IPS DF 4.7 (cell line): Measurements from ENCODE around the gene HOXD12.

Experiments
- DNase-seq: peaks from one replicate; pipeline ENCODE4 v3.0.0-alpha.2; 2013; ENCODE audit warnings: low spot score; ENCODE audit errors: extremely low read depth

The HOXD12 gene

DNA sequence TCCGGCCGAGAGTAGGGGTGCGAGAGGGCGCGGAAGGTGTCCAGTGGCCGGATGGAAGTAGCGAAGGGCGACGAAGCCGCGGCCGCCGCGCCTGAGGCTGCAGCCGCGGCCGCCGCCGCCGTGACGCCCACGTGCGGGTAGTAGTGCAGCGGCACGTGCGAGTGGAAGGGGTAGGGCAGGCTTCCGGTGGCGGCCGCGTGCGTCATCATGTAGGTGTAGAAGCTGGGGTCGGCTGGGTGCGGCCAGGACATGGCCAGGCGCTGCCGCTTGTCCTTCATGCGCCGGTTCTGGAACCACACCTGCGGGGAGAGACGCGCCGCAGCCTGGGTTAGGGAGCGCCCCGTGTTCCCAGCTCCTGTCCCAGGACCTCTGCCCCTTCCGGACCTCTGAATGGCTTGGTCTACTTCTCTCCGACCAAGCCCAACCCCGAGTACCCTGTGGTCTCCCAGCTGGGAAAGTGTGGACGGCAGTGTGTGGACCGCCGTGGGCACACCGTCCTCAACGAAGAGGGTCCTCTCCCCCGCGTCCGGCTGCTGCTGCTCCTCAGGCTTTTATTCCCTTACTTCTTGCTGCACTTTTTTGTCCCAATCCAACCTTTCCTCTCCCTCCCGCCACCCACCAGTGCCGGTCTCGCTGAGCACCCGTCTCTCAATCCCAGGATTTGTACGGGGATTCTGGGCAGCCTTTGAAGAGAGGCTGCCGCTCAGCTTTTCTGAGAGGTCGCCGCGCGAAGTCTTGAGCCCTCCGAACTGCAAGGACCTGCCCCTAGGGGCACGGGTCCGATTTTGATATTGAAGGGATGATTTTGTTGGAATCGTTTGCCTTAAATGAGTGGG, 18.8 kb upstream of the HOXD12 start:
- DNase-seq: no peak

GRCh38 chr2:176081376-176081836, 18.2 kb upstream of the HOXD12 start:
- no peak for DNase-seq

DNA sequence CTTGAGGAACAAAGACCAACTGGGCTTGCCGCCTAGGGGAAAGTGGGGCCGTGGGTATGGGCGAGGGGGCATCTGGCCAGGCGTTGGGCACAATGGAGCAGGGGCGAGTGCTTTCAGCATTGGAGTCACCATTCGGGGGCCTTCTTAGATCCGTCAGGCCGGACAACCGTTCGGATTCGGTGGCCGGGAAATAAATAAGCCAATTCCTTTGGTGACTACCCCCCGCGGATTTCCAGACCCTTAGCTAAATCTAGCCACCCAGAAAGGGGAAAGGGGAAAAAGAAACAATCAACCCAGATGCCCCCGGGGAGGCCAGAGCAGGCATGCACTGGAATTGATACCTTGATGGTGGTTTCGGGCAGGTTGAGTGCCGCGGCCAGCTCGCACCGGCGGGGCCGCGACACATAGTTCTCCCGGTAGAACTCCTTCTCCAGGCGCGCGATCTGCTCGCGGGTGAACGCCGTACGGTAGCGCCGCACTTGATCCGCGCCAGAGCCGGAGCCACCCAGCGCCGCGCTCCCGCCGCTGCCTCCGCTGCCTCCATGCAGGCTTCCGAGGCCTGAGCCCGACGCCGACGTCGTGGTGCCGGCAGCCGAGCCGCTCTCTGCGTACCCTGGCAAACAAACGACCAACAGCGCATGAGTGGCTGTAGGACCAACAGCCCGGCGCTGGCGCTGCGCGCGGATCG, 17.6 kb upstream of the HOXD12 start:
- DNase-seq: no peak

GRCh38 chr2:176082525-176082823, 17.1 kb upstream of the HOXD12 start:
- no peak for DNase-seq

GRCh38 chr2:176082824-176083751, 16.5 kb upstream of the HOXD12 start:
- no peak for DNase-seq

DNA sequence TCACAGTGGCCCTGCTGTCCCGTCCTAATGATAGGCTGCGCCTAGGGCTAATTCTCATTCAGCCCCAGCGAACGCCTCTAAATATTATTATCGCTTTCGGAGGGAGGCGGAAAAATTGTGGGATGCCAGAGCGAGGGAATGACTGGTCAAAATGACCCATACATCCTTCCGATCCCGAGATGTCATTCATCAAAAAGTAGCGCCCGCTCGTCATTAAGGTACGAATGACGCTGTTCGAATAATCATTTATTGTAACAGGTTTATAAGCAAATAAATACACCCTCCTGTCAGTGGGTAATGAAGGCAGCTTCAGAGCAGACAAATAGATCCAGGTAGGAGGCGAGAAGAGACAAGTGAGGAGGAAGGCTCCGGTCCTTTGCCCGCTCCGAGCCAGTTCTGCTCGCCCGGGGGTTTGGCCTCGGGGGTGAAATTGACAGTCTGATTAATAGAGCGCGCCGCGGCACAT, 15.8 kb upstream of the HOXD12 start, which contains the start of gene EVX2:
Gene EVX2, minus strand, starts transcription at position 167 of the 466 bp plus-strand sequence. CDS start 186 bp downstream, outside the sequence.
- DNase-seq: no peak

DNA sequence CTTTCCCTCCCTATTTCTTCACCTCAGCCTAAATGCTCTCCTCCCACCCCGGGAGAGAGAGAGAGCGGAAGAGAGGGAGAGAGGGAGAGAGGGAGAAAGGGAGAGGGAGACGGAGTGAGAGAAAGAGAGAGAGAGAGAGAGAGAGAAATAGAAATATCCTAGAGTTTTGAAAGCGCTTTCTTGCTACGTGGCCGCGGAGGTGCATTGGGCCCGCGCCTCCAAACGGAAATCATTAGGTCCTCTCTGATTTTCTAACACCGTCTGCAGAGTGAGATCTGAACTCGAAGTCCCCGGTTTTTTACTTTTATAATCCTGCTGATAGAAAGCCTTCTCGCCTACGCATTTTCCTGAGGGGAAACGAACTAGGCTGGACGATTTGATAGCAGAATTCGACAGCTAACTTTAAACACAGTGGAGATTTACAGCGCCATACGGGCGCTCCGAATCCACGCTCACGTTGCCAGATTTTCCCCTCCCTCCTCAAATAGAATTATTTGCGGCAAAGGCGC, 14.9 kb upstream of the HOXD12 start:
- DNase-seq: no peak

- DNase-seq: no peak
Measured at GRCh38 chr2:176085120-176085788, 14.3 kb upstream of the HOXD12 start.

DNA sequence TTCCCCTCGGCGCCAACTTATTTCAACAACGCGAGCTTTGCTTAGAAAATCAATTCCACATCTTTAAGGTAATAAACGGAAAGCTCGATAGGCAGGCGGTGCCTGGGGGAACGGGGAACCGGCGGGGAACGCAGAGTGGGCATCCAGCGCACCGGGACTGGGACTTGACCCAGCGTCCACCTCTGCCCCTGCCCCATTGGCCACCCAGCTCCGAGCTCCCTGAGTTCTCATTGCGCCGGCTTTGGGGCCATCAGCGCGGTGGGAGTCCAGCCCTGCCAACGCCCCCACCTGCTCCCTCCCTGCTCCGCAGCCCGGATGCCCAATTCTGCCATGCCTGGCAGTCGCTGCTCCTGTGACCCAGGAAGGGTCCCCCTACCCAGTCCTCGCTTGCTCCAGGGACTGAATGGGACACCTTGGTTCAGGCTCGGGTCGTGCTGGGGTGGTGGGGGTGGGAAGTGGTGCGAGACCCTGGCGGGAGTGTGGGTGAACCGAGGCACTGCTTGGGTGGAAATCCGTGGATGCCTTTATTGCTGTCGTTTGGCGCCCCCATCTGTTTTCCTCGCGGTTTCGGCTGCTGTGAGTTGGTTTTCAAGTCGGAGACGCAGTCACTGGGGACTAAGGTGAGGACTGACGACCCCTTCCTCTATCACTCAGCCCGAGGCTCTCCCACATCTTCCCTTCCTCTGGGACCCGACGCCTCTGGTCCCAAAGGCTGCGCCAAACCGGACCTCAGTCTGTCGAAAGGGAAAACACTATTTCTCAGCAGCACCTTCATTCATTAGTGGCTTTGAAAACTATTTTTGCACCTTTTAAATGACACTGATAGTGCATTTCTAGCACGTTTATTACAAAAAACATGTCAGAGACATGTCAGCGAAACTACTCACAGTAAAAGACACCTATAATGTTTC, 13.5 kb upstream of the HOXD12 start:
- no peak for DNase-seq

DNA sequence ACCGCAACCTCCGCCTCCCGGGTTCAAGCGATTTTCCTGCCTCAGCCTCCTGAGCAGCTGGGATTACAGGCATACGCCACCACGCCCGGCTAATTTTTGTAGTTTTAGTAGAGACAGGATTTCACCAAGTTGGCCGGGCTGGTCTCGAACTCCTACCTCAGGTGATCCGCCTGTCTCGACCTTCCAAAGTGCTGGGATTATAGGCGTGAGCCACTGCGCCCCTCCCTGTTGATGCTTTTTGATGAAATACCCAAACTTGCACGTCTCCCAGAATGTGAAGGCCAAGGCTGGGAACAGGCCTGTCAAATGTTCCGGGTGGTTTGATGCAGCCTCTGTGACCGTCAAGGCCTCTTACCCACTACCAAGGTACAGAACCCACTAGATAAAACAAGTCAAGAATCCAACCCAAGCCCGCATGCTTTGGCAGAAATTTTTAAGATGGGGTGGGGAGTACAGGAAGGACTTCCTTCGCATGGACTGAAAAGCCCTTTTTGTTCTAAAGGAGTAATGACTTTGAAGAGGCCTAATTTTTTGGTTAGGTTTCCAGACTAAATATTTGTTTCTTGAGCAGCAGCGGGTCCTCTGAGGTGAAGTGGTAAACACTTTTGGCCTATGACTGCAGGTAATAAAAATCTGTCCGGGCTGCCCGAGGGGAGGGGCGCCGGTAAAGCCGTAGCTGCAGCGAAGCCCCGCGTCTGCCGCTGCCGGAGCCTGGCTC, 12.1 kb upstream of the HOXD12 start:
- no peak for DNase-seq

DNA sequence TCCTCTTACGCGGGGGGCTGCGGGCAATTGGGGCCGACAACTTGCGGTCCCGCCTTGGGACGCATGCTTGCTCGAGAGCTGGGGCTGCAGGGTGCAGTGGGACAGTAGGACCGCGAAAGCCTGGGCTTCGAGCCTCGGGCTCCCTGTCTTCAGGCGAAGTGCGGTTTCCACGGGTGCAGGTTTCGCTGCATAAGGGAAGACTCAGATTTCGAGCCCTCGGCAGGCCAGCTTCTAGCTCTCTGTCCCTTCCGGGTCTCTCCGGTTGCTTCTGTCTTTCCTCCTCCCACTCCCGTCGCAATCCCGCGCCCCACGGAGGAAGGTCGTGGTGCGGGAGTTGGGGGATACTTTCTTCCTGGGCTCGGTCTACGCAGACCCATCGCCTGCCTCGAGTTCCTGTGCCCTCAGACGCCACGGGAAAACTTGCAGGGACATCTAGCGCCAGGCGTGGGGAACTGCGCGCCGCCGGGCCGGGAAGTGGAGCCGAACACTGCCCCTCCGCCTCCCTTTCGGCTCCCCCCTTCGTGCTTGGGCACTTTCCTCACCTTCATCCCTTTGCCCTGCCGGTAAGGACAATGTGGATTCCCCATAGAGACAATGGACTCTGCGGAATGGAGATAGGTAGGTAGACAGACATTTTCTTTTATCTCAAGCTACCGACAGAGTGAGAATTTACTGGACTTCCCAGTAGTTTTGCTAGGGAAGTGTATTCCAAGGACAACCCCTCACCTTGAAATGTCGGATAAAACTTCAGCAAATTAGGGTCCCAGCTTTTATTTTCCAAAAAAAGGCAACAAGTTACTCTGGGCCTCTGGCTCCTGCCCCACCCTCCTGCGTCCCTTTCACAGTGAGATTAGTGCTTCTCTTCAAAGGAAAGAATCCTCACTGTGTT, 11.3 kb upstream of the HOXD12 start:
- DNase-seq: no peak

GRCh38 chr2:176088937-176089842, 10.4 kb upstream of the HOXD12 start:
- DNase-seq: no peak

- no peak for DNase-seq
Measured at GRCh38 chr2:176089843-176090395, 9.7 kb upstream of the HOXD12 start.

- DNase-seq: no peak
Measured at GRCh38 chr2:176090862-176091261, 8.7 kb upstream of the HOXD12 start.

DNA sequence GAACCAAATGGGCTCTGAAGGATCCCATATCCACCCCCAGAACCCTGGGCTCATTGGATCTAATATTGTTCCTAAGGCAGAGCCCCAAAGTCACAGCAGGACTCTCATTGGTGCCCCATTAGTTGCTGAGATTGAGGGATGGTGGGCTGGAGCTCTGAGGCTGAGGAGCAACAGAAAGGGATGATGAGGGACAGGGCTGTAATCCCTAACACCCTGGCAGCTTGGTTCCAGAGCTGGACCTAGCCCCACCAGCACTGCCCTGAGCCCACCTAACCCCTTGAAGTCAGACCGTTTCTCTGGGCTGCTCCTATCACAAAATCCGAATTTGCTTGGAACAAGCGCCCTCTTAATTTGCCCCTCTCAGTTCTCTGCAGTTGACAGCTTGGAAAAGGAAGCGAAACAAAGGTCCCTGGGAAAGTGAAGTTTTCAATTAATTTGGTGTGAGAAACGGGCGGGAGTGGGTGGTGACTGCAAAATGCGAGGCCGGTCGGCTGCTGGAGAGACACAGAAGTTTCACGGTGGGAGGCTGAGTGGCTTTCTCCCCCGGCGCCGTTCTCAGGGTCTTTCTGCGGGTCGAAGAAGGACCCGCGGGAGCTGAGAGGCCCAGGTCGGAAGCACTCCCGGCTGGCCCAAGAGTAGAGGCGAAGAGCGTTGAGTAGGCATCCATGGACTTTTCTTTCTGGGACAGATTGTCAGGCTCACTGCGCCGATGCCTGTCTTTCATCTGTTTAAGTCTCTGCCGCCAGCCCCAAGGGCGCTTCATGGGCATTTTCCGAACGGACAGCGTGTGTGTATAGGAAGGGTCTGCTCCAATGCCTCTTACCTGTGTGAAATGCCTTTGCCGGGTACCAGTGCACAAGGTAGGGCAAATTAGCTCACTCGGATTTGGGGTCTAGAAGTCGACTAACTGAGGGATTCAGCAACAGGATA, 8.0 kb upstream of the HOXD12 start:
- no peak for DNase-seq
